Activated T-helper 17 cell treated with anti-CD3 and anti-CD28 coated beads, Interleukin-2, amount 50 U/mL, for 72 hours (primary cell): ENCODE measurements around the gene TRIM69. TPM values are rescaled to one million over a fixed set of nuclear protein-coding genes. Genes with fewer than 3 reads are reported as not detected.
"Not testable (repeated sequence)": the region's sequence is repeated elsewhere in the genome, so short reads cannot be mapped to it uniquely, and the experiment has no call there.

Source experiments
- ATAC-seq: fragments of 150-1000 bp; cut with Tn5 transposase; replicated peaks from 2 replicates; pipeline ENCODE4 v1.10.0; 2021; ENCODE audit warnings: mild to moderate bottlenecking, moderate library complexity
- H3K27ac Mint-ChIP-seq: one replicate; pipeline ENCODE4 v1.8.0; 2022; ENCODE audit warnings: mixed read lengths
- H3K27me3 Mint-ChIP-seq: one replicate; pipeline ENCODE4 v1.8.0; 2022; ENCODE audit warnings: mixed read lengths
- H3K36me3 Mint-ChIP-seq: one replicate; pipeline ENCODE4 v1.8.0; 2022; ENCODE audit warnings: low read depth, mild to moderate bottlenecking, mixed read lengths
- H3K4me1 Mint-ChIP-seq: one replicate; pipeline ENCODE4 v1.8.0; 2022; ENCODE audit warnings: mixed read lengths
- H3K4me3 Mint-ChIP-seq: one replicate; pipeline ENCODE4 v1.8.0; 2022; ENCODE audit warnings: mild to moderate bottlenecking, mixed read lengths
- H3K9me3 Mint-ChIP-seq: one replicate; pipeline ENCODE4 v1.8.0; 2022; ENCODE audit warnings: mixed read lengths
- total RNA-seq, 2 donors: library from RNA; stranded (reverse); gene quantifications; one replicate each; pipeline ENCODE4 v1.2.3, GENCODE V29; 2022

TRIM69 gene
- total RNA-seq, 2 donors from 2014 or later: 40.3 to 100 TPM

GRCh38 chr15:44726136-44726535, 10.2 kb upstream of the TRIM69 start:
- Mint-ChIP-seq H3K4me3 (peak overlapping the region; percentile 98), H3K4me1 (peaks cover 30% of the 10 kb centered on the region), H3K27me3 (no peaks in the 10 kb centered on the region), H3K27ac (peak overlapping the region; percentile 97), H3K9me3 (no peaks in the 10 kb centered on the region), H3K36me3 (peaks cover 60% of the 10 kb centered on the region)
- no peak for ATAC-seq

- Mint-ChIP-seq H3K9me3 (no peaks in the 10 kb centered on the region), H3K36me3 (peaks cover 67% of the 10 kb centered on the region), H3K27me3 (no peaks in the 10 kb centered on the region)
These were observed 9.5 kb upstream of the TRIM69 start for GRCh38 chr15:44726568-44727484.

GRCh38 chr15:44727485-44728231, 8.7 kb upstream of the TRIM69 start:
- H3K36me3 Mint-ChIP-seq: peaks cover 75% of the 10 kb centered on the region
- H3K9me3 Mint-ChIP-seq: no peaks in the 10 kb centered on the region
- peaks cover 29% of the 10 kb centered on the region for H3K4me1 Mint-ChIP-seq

More at GRCh38 chr15:44726568-44727484, 9.5 kb upstream of the TRIM69 start:
- peaks cover 28% of the 10 kb centered on the region for H3K4me1 Mint-ChIP-seq
- H3K4me3 Mint-ChIP-seq: peak overlapping the region; percentile 98
- peak overlapping the region; percentile 97 for H3K27ac Mint-ChIP-seq
- peak; percentile 48 for ATAC-seq

GRCh38 chr15:44728232-44728575, 8.1 kb upstream of the TRIM69 start:
- not testable (repeated sequence) for ATAC-seq, H3K27me3 Mint-ChIP-seq, H3K9me3 Mint-ChIP-seq
- peak overlapping the region; percentile 97 for H3K27ac Mint-ChIP-seq
- H3K4me3 Mint-ChIP-seq: peak overlapping the region; percentile 98
- peaks cover 29% of the 10 kb centered on the region for H3K4me1 Mint-ChIP-seq
- H3K36me3 Mint-ChIP-seq: peaks cover 79% of the 10 kb centered on the region

More at GRCh38 chr15:44727485-44728231, 8.7 kb upstream of the TRIM69 start:
- H3K27me3 Mint-ChIP-seq: no peaks in the 10 kb centered on the region
- H3K27ac Mint-ChIP-seq: peak overlapping the region; percentile 97
- peak overlapping the region; percentile 98 for H3K4me3 Mint-ChIP-seq
- peak; percentile 0 for ATAC-seq

- Mint-ChIP-seq H3K27ac (peak overlapping the region; percentile 97), H3K27me3 (no peaks in the 10 kb centered on the region), H3K4me3 (peak overlapping the region; percentile 98), H3K36me3 (peaks cover 84% of the 10 kb centered on the region), H3K9me3 (no peaks in the 10 kb centered on the region), H3K4me1 (peaks cover 31% of the 10 kb centered on the region)
- ATAC-seq: peak; percentile 79
These were observed 7.5 kb upstream of the TRIM69 start for GRCh38 chr15:44728576-44729407.

GRCh38 chr15:44729408-44730127, 6.8 kb upstream of the TRIM69 start:
- peaks cover 33% of the 10 kb centered on the region for H3K4me1 Mint-ChIP-seq

GRCh38 chr15:44734839-44735481, 1.4 kb upstream of the TRIM69 start:
- Mint-ChIP-seq H3K4me3 (peak overlapping the region; percentile 98), H3K4me1 (peaks cover 29% of the 10 kb centered on the region), H3K27me3 (no peaks in the 10 kb centered on the region), H3K36me3 (peaks cover 61% of the 10 kb centered on the region), H3K27ac (peak overlapping the region; percentile 96), H3K9me3 (no peaks in the 10 kb centered on the region)
- ATAC-seq: peak; percentile 23

More at GRCh38 chr15:44729408-44730127, 6.8 kb upstream of the TRIM69 start:
- Mint-ChIP-seq H3K4me3 (peak overlapping the region; percentile 98), H3K36me3 (peaks cover 83% of the 10 kb centered on the region), H3K27ac (peak overlapping the region; percentile 97), H3K27me3 (no peaks in the 10 kb centered on the region), H3K9me3 (no peaks in the 10 kb centered on the region)
- peak; percentile 5 for ATAC-seq

- ATAC-seq: peak; percentile 71
- H3K27me3 Mint-ChIP-seq: no peaks in the 10 kb centered on the region
- peak overlapping the region; percentile 96 for H3K27ac Mint-ChIP-seq
- peaks cover 60% of the 10 kb centered on the region for H3K36me3 Mint-ChIP-seq
- peak overlapping the region; percentile 98 for H3K4me3 Mint-ChIP-seq
- H3K9me3 Mint-ChIP-seq: no peaks in the 10 kb centered on the region
- H3K4me1 Mint-ChIP-seq: peaks cover 29% of the 10 kb centered on the region
These were observed 697 bp upstream of the TRIM69 start for GRCh38 chr15:44735482-44736180.

GRCh38 chr15:44738340-44738984, 2.1 kb downstream of the TRIM69 start:
- Mint-ChIP-seq H3K36me3 (peaks cover 35% of the 10 kb centered on the region), H3K27ac (peak overlapping the region; percentile 54), H3K4me1 (peaks cover 16% of the 10 kb centered on the region), H3K9me3 (no peaks in the 10 kb centered on the region), H3K27me3 (no peaks in the 10 kb centered on the region), H3K4me3 (peak overlapping the region; percentile 98)
- ATAC-seq: no peak

GRCh38 chr15:44739222-44739847, 3.0 kb downstream of the TRIM69 start:
- H3K4me3 Mint-ChIP-seq: peak overlapping the region; percentile 98
- H3K9me3 Mint-ChIP-seq, ATAC-seq, H3K27me3 Mint-ChIP-seq, H3K27ac Mint-ChIP-seq: not testable (repeated sequence)
- peaks cover 29% of the 10 kb centered on the region for H3K36me3 Mint-ChIP-seq
- H3K4me1 Mint-ChIP-seq: peaks cover 12% of the 10 kb centered on the region

- peaks cover 12% of the 10 kb centered on the region for H3K36me3 Mint-ChIP-seq
- not testable (repeated sequence) for H3K9me3 Mint-ChIP-seq, H3K4me1 Mint-ChIP-seq, H3K27me3 Mint-ChIP-seq, ATAC-seq, H3K4me3 Mint-ChIP-seq, H3K27ac Mint-ChIP-seq
These were observed 7.1 kb downstream of the TRIM69 start for GRCh38 chr15:44743454-44743853.

- Mint-ChIP-seq H3K27me3 (no peaks in the 10 kb centered on the region), H3K4me1 (peaks cover 22% of the 10 kb centered on the region), H3K36me3 (peaks cover 72% of the 10 kb centered on the region), H3K9me3 (no peaks in the 10 kb centered on the region), H3K4me3 (no peak overlapping the region), H3K27ac (no peak overlapping the region)
- ATAC-seq: no peak
These were observed 17.0 kb downstream of the TRIM69 start for GRCh38 chr15:44753345-44753744.
